ENCODE measurements around the gene LMOD1. TPM values are rescaled to one million over a fixed set of nuclear protein-coding genes. Genes with fewer than 3 reads are reported as not detected.
A peak's percentile ranks its signal among the peaks of the same experiment; 100 is the strongest.

LMOD1 gene
- total RNA-seq, 1 donor from 2014 or later, result 0.19 TPM

GRCh38 chr1:201898992-201899391 lies 47.4 kb downstream of the LMOD1 start:
- DNase-seq (ENCODE audit: low read depth, low spot score), result no peak
- Mint-ChIP-seq H3K4me3 (no peak overlapping the region), H3K9me3 (peaks cover 3% of the 10 kb centered on the region), H3K4me1 (peaks cover 19% of the 10 kb centered on the region), H3K27ac (ENCODE audit: unreplicated experiment) (no peak overlapping the region), H3K27me3 (ENCODE audit: low read depth) (no peaks in the 10 kb centered on the region), H3K36me3 (ENCODE audit: low read depth) (no peaks in the 10 kb centered on the region)
- no peak for TF ChIP-seq CTCF (conservative IDR thresholded peaks at IDR 0.05)

GRCh38 chr1:201898240-201898894 lies 48.0 kb downstream of the LMOD1 start:
- no peak for TF ChIP-seq CTCF (conservative IDR thresholded peaks at IDR 0.05)
- Mint-ChIP-seq H3K27me3 (ENCODE audit: low read depth) (no peaks in the 10 kb centered on the region), H3K4me3 (no peak overlapping the region), H3K4me1 (peaks cover 16% of the 10 kb centered on the region), H3K27ac (ENCODE audit: unreplicated experiment) (no peak overlapping the region), H3K9me3 (peaks cover 3% of the 10 kb centered on the region), H3K36me3 (ENCODE audit: low read depth) (no peaks in the 10 kb centered on the region)
- no peak for DNase-seq (ENCODE audit: low read depth, low spot score)

GRCh38 chr1:201896951-201897391 lies 49.4 kb downstream of the LMOD1 start:
- peaks cover 11% of the 10 kb centered on the region for H3K4me1 Mint-ChIP-seq
- H3K36me3 Mint-ChIP-seq (ENCODE audit: low read depth), result no peaks in the 10 kb centered on the region
- H3K9me3 Mint-ChIP-seq, result peaks cover 3% of the 10 kb centered on the region
- DNase-seq (ENCODE audit: low read depth, low spot score), result no peak
- H3K27me3 Mint-ChIP-seq (ENCODE audit: low read depth), result no peaks in the 10 kb centered on the region
- no peak overlapping the region for H3K4me3 Mint-ChIP-seq
- no peak for TF ChIP-seq CTCF (conservative IDR thresholded peaks at IDR 0.05)
- H3K27ac Mint-ChIP-seq (ENCODE audit: unreplicated experiment), result no peak overlapping the region

- Mint-ChIP-seq H3K36me3 (ENCODE audit: low read depth) (no peaks in the 10 kb centered on the region), H3K9me3 (peaks cover 3% of the 10 kb centered on the region), H3K27ac (ENCODE audit: unreplicated experiment) (peak overlapping the region; percentile 51), H3K4me3 (peak overlapping the region; percentile 35), H3K4me1 (peaks cover 11% of the 10 kb centered on the region), H3K27me3 (ENCODE audit: low read depth) (no peaks in the 10 kb centered on the region)
- peak; percentile 97 for TF ChIP-seq CTCF (conservative IDR thresholded peaks at IDR 0.05)
- DNase-seq (ENCODE audit: low read depth, low spot score), result peak; percentile 89
These were observed 50.2 kb downstream of the LMOD1 start for GRCh38 chr1:201895913-201896807.

GRCh38 chr1:201895120-201895665 lies 51.2 kb downstream of the LMOD1 start:
- Mint-ChIP-seq H3K4me1 (peaks cover 11% of the 10 kb centered on the region), H3K9me3 (peaks cover 3% of the 10 kb centered on the region), H3K27ac (ENCODE audit: unreplicated experiment) (peak overlapping the region; percentile 57), H3K36me3 (ENCODE audit: low read depth) (no peaks in the 10 kb centered on the region), H3K27me3 (ENCODE audit: low read depth) (no peaks in the 10 kb centered on the region), H3K4me3 (no peak overlapping the region)
- DNase-seq (ENCODE audit: low read depth, low spot score), result no peak
- no peak for TF ChIP-seq CTCF (conservative IDR thresholded peaks at IDR 0.05)
